NOMO-1 (cell line): ENCODE measurements around the gene LMAN2.
A peak's percentile ranks its signal among the peaks of the same experiment; 100 is the strongest.
"Not testable (repeated sequence)": the region's sequence is repeated elsewhere in the genome, so short reads cannot be mapped to it uniquely, and the experiment has no call there.

Experiments
- DNase-seq, 2 experiments: peaks; one replicate each; lab custom pipeline; 2025; ENCODE audit not compliant: unreplicated experiment in 2 of 2; lab: John Stamatoyannopoulos, UW

The LMAN2 gene

GRCh38 chr5:177309351-177310191, 41.9 kb downstream of the LMAN2 start:
- DNase-seq: peak; percentile 34 to 50

GRCh38 chr5:177308740-177309139, 42.7 kb downstream of the LMAN2 start:
- DNase-seq: no peak

GRCh38 chr5:177307544-177308363, 43.7 kb downstream of the LMAN2 start:
- DNase-seq: peak; percentile 30 to 48

GRCh38 chr5:177306674-177307543, 44.6 kb downstream of the LMAN2 start:
- peak; percentile 94 to 98 for DNase-seq

GRCh38 chr5:177306103-177306640, 45.3 kb downstream of the LMAN2 start:
- DNase-seq: not testable (repeated sequence)

- DNase-seq: no peak
These were observed 46.9 kb downstream of the LMAN2 start for GRCh38 chr5:177304392-177305119.

- DNase-seq: no peak
These were observed 47.5 kb downstream of the LMAN2 start for GRCh38 chr5:177303925-177304391.

- peak; percentile 66 to 83 for DNase-seq
These were observed 48.1 kb downstream of the LMAN2 start, which contains the start of the genes PRELID1 and RAB24 for GRCh38 chr5:177303121-177303924. Gene PRELID1 (plus strand): TSS chr5:177303799. CDS start chr5:177303986, 187 bp downstream. Gene RAB24 (minus strand): TSS chr5:177303719. CDS start chr5:177303288, 431 bp downstream.

GRCh38 chr5:177302354-177303110, 48.9 kb downstream of the LMAN2 start:
- peak in 1 of 2 experiments; percentile 5 for DNase-seq

GRCh38 chr5:177301503-177302165, 49.8 kb downstream of the LMAN2 start:
- no peak for DNase-seq

GRCh38 chr5:177300951-177301350, 50.5 kb downstream of the LMAN2 start:
- no peak for DNase-seq

GRCh38 chr5:177300236-177300880, 51.1 kb downstream of the LMAN2 start:
- DNase-seq: peak; percentile 77 to 95

GRCh38 chr5:177299697-177300096, 51.8 kb downstream of the LMAN2 start:
- DNase-seq: no peak

- no peak for DNase-seq
These were observed 53.5 kb downstream of the LMAN2 start for GRCh38 chr5:177297922-177298321.

- no peak for DNase-seq
These were observed 54.9 kb downstream of the LMAN2 start for GRCh38 chr5:177296581-177296980.

- peak in 1 of 2 experiments; percentile 14 for DNase-seq
These were observed 55.5 kb downstream of the LMAN2 start for GRCh38 chr5:177295924-177296323.

GRCh38 chr5:177294632-177295031, 56.8 kb downstream of the LMAN2 start:
- DNase-seq: no peak
